Spinal cord (tissue), 10 donors: ENCODE results near the gene IGFN1. TPM values are rescaled to one million over a fixed set of nuclear protein-coding genes. Genes with fewer than 3 reads are reported as not detected.

Experiments used
- DNase-seq, 6 donors: peaks; one replicate each; pipeline versions ENCODE4 v3.0.0 to v3.0.0-alpha.2; 2013 to 2015; ENCODE audit warnings: low spot score in 6 of 6, low read depth in 4 of 6
- H3K27ac ChIP-seq: one replicate; pipeline ENCODE4 v1.5.1; 2013; ENCODE audit warnings: low read depth, low read length, control low read depth
- H3K27me3 ChIP-seq: one replicate; pipeline ENCODE4 v1.6.1; 2013; ENCODE audit warnings: low read length; ENCODE audit not compliant: control insufficient read depth, insufficient read depth
- H3K36me3 ChIP-seq: one replicate; pipeline ENCODE4 v1.6.1; 2013; ENCODE audit warnings: low read length; ENCODE audit not compliant: control insufficient read depth, insufficient read depth
- H3K4me1 ChIP-seq: one replicate; pipeline ENCODE4 v1.6.1; 2013; ENCODE audit warnings: low read length; ENCODE audit not compliant: control insufficient read depth, insufficient read depth
- H3K4me3 ChIP-seq: one replicate; pipeline ENCODE4 v1.5.1; 2013; ENCODE audit warnings: low read depth, low read length, control low read depth
- H3K9me3 ChIP-seq: one replicate; pipeline ENCODE4 v1.6.1; 2013; ENCODE audit warnings: low read length; ENCODE audit not compliant: control insufficient read depth, insufficient read depth
- WGBS: methylation state at CpG from one replicate; pipeline ENCODE4 v1.1.5; 2013; ENCODE audit warnings: missing lambda C conversion rate; ENCODE audit not compliant: insufficient coverage; 5-methylcytosine and 5-hydroxymethylcytosine counted together
- polyA plus RNA-seq, 2 donors: library from polyadenylated mRNA; unstranded; fragments of 120-200 nt; gene quantifications; one replicate each; pipeline ENCODE4 v1.2.1, GENCODE V29; 2013; ENCODE audit not compliant: insufficient read length in 2 of 2
- total RNA-seq, 2 donors: library from RNA; depleted of rRNA in 1 of 2; stranded (reverse); fragments of 120-200 nt in 1 of 2; fragments of >200 nt in 1 of 2; gene quantifications; one replicate each; pipeline versions ENCODE4 v1.2.3 to v1.2.4, GENCODE V29; 2013 to 2014
- donor health status: healthy.

IGFN1 gene
- total and polyA plus RNA-seq, 4 donors, result 2.0 to 10.4 (median 3.3) TPM

DNA sequence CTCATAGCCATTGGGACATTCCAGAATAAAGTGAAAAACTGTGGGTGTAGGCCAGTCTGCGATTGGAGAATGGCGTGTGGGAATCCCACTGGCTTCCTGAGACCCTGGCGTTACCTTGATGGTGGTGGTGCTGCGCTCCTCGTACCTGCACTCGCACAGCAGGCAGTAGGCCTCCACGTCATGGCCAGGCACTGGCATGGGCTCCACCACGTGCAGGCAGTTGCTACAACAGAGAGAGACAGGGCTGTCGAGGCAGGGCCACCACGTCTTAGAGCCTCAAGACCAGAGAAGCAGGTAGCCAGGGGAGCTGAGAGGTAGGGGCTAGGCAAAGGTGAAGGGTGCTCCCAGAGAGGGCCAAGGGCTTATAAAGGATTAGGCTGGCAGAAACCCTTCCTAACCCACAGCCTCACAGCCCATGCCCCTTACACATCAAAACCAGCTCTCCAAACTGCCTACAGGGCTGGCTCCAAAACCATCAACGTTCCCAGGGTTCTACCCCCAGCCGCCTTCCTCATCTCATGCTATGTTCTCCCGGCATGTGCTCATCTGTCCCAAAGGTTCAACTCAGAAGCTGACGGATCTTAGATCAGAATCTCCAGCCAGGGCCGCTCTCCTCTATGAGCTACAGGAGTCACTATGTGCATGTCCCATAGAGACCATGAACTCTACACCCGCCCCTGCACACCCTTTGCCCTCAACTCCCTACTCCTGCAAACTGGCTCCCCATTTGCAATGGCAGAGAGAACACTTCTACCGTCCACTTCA lies 43.8 kb upstream of the IGFN1 start:
- no peak for DNase-seq
- WGBS, result 88% methylated on average over 16 of the region's 17 CpGs

DNA sequence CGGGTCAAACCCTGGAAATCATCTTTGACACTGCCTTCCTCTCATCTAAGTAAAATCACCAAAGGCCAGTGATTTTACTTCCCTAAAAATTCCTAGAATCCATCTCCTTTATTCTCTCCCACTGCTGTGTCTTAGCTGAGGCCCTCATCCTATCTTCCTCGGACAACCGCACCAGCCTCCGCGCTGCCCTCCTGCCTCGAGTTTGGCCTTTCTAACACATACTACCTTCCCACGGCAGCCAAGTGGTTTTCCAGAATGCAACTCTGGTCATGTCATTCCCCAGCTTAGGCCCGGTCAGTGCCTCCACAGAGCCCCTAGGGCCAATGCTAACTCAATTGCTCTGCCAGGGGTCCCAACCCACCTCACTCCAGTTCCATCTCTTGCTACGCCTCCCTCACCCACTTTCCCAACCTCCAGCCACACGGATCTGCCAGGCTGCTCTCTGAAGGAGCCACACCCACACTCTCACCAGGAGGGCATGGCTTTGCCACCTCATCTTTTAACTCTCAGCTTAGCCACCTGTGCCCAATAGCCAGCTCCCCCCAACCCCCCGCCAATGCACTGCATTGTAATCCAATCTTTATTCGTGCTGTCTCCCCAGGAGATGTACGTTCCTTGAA lies 43.1 kb upstream of the IGFN1 start:
- H3K4me1 ChIP-seq, result peaks cover 3% of the 10 kb centered on the region
- no peak overlapping the region for H3K27ac ChIP-seq
- peaks cover 76% of the 10 kb centered on the region for H3K36me3 ChIP-seq
- H3K9me3 ChIP-seq, result no peaks in the 10 kb centered on the region
- WGBS, result 92% methylated on average over 13 of the region's 13 CpGs
- H3K27me3 ChIP-seq, result no peaks in the 10 kb centered on the region
- no peak overlapping the region for H3K4me3 ChIP-seq
- DNase-seq, result no peak

More for the DNA sequence above, 43.8 kb upstream of the IGFN1 start:
- Histone ChIP-seq H3K27me3 (no peaks in the 10 kb centered on the region), H3K4me3 (no peak overlapping the region), H3K27ac (no peak overlapping the region), H3K9me3 (no peaks in the 10 kb centered on the region), H3K36me3 (peaks cover 80% of the 10 kb centered on the region), H3K4me1 (peaks cover 5% of the 10 kb centered on the region)

DNA sequence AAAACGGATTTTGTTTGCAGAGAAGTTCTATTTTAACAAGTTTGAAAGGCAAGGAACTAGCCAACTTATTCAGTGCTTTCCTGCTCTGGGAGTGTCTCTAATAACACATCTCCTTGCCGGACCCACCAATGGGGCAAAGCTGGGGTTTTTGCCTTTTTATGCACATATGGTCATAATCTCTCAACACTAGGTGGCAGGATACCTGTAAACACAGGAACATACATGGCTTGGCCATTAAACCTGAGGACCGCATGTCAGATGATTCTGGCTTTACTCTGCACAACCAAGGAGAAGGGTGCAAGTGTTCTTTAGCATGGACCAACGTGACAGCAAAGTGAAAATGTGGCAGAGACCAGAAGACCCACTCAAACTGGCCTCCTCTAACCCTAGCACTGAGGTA lies 41.2 kb upstream of the IGFN1 start:
- H3K4me3 ChIP-seq, result no peak overlapping the region
- no peaks in the 10 kb centered on the region for H3K9me3 ChIP-seq
- peaks cover 5% of the 10 kb centered on the region for H3K4me1 ChIP-seq
- H3K36me3 ChIP-seq, result peaks cover 57% of the 10 kb centered on the region
- H3K27me3 ChIP-seq, result no peaks in the 10 kb centered on the region
- H3K27ac ChIP-seq, result no peak overlapping the region
- WGBS, result 97% methylated on average over 3 of the region's 4 CpGs
- peak in 1 of 6 donors; percentile 71 for DNase-seq

DNA sequence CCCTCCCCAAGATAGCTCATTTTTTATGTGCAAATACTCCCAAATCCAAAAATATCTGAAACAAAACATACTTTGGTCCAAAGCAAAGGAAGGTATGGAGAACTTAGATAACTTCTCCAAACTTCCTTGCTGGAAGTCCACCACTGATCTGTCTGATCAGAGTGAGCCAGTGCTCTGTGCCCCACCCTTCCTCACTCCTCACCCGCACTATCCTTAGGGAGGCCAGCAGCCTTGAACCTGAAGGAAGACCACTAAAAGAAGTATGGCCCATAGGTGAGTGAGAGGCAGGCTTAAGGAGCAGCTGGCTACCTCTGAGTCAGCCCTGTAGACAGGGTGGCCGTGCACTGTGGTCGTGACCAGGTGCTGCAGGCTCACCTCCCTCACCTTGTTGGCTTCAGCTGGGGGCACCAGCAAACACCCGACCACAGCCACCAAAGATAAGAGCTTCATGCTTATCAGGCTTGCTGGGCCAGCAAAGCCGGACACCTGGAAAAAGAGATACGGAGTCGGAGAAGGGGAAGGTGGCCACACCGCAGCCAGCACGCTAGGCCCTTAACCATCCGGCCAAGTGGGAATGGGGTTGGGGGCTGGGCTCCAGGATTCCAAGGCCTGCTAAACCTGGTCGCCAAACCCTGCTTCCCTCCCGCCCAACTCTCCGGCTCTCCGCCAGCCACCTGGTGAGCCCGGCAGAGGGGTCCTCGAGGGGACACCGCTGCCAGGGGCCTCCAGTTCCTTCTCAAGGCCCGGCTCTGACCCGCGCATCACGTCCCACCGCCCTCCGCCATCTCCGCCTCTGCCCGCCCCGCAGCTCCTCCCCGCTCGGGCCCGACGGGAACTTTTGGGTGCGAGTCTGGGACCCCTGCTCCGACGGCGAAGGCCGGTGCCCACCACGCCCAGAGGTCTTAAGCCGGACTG lies 36.9 kb upstream of the IGFN1 start:
- Histone ChIP-seq H3K4me1 (peaks cover 12% of the 10 kb centered on the region), H3K9me3 (no peaks in the 10 kb centered on the region), H3K4me3 (peak overlapping the region; percentile 82), H3K27me3 (no peaks in the 10 kb centered on the region), H3K27ac (no peak overlapping the region), H3K36me3 (peaks cover 18% of the 10 kb centered on the region)
- peak in 2 of 6 donors; percentile 28 to 39 for DNase-seq
- WGBS, result 0% methylated on average over 34 of the region's 37 CpGs

DNA sequence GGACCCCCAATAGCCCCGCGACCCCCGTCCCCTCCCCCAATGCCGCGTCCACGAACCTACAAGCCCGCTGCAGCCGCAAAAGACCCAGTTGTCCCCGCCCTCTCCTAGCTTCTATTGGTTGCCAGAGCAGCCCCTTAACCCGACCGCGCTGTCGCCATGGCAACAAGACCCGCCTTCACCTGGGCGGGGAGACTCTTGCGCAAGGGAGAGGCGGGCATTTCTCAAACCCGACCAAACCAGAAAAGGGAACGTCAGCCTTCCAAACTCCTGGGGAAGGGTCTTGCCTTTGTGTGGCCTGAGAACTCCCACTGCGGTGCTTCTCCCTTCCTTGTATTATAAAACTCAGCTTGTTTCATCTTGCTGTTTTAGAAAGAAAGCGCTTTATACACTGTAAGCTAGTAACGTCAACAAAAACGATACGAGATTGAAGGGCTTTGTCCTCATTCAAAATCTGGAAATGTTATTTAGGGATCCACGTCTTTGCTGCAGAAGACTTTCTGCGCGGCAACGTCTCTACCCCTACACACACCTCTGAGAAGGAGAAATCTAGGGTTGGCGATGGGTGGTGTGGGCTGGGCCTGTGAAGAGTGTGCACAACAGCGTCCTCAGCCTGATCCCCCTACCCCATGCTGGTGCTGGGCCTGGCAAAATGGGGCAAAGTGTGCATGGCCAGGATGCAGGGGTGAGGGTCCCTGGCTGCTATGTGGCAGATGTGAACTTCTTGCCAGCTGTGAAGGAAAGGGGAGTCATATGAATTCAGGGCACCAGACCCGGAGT lies 36.0 kb upstream of the IGFN1 start, which contains the start of gene TMEM9:
TMEM9 (minus strand) TSS at position 86 of the 777 bp plus-strand sequence. CDS start 551 bp downstream, outside the sequence.
- WGBS, result under 1% methylated on average over 23 of the region's 31 CpGs

DNA sequence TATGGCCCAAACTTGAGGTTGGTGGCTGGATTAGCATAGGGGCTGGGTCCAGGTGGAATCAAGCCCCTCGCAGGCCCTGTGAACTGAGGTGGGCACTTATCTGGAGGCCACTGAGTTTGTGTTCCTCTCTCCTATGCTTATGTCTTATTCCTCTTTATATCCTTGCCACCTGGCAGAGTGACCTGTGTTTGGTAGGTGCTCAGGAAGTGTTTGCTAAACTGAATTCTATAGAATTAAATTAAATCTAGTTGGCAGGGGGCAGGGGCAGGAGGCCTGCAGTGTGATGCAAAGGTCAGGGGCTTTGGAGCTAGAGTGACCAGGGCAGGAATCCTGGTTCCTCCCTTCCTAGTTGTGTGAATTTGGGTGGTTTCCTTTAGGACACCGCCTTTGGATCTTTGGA lies 35.3 kb upstream of the IGFN1 start:
- H3K9me3 ChIP-seq, result no peaks in the 10 kb centered on the region
- DNase-seq, result no peak
- no CpG with 5 or more reads among the region's 2 CpGs for WGBS
- no peak overlapping the region for H3K27ac ChIP-seq
- H3K27me3 ChIP-seq, result no peaks in the 10 kb centered on the region
- H3K36me3 ChIP-seq, result peaks cover 10% of the 10 kb centered on the region
- H3K4me1 ChIP-seq, result peaks cover 12% of the 10 kb centered on the region
- no peak overlapping the region for H3K4me3 ChIP-seq

More for the DNA sequence above, 36.0 kb upstream of the IGFN1 start, which contains the start of gene TMEM9:
- Histone ChIP-seq H3K9me3 (no peaks in the 10 kb centered on the region), H3K4me1 (peaks cover 12% of the 10 kb centered on the region), H3K27ac (peak within 1 kb of the TSS; percentile 34), H3K27me3 (no peaks in the 10 kb centered on the region), H3K36me3 (peaks cover 13% of the 10 kb centered on the region), H3K4me3 (peak within 1 kb of the TSS; percentile 82)
- DNase-seq, result peak; percentile 97 to 100 (median 98)

DNA sequence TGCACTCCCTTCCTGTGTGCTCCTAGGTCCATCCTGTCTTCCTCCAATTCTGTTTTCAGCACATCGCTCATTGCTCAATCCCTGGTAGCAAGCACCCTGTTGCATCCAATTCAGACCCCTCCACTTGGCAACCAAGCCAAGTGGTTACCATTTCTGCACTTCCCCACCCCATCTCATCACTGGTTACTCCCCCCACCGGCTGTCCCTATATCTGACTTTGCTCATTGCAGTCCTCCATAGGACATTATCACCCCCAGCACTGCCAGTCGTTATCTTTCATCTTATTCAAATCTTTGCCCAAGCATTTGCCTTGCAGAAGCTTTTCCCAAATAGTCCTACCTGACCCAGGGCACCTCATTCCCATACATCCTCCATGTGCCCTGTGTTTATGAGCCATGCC lies 34.3 kb upstream of the IGFN1 start:
- no peaks in the 10 kb centered on the region for H3K27me3 ChIP-seq
- 82% methylated on average over 3 of the region's 3 CpGs for WGBS
- peaks cover 6% of the 10 kb centered on the region for H3K36me3 ChIP-seq
- H3K4me1 ChIP-seq, result peaks cover 12% of the 10 kb centered on the region
- no peaks in the 10 kb centered on the region for H3K9me3 ChIP-seq
- H3K27ac ChIP-seq, result no peak overlapping the region
- no peak overlapping the region for H3K4me3 ChIP-seq
- no peak for DNase-seq

DNA sequence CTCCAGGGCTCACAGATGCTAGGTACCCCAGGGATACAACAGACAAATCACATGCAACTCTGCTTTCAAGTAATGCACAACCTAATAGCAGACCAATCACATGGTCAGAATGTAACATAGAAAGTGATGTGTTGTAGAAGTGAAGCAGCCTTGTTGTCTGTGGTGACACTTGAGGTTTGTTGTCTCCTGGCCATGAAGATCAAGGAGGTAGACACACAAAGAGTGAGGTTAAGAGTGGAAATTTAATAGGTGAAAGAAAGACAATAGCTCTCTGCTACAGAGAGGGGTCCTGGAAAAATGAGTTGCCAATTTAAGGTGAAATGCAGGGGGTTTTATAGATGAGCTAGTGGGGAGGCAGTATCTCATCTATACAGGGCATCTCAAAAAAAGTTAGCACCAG lies 33.8 kb upstream of the IGFN1 start:
- Histone ChIP-seq H3K9me3 (no peaks in the 10 kb centered on the region), H3K27ac (no peak overlapping the region), H3K4me3 (no peak overlapping the region), H3K36me3 (peaks cover 3% of the 10 kb centered on the region), H3K27me3 (no peaks in the 10 kb centered on the region), H3K4me1 (peaks cover 12% of the 10 kb centered on the region)
- DNase-seq, result no peak

DNA sequence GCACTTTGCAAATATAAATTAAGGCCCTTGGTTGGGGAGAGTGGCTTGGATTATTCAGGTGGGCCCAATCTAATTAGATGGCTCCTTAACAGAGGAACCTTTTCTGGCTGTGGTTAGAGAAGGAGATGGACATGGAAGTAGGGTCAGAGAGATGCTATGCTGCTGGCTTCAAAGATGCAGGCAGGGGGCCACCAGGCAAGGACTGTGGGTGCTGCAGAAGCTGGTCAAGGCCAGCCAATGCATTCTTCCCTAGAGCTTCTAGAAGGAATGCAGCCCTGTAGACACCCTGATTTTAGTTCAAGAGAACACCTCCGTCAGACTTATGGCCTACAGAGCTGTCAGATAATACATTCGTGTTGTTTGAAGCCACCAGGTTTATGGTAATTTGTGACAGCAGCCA lies 32.7 kb upstream of the IGFN1 start:
- Histone ChIP-seq H3K36me3 (no peaks in the 10 kb centered on the region), H3K4me3 (no peak overlapping the region), H3K9me3 (no peaks in the 10 kb centered on the region), H3K4me1 (peaks cover 12% of the 10 kb centered on the region), H3K27me3 (no peaks in the 10 kb centered on the region), H3K27ac (no peak overlapping the region)
- 83% methylated on average over 1 of the region's 2 CpGs for WGBS
- no peak for DNase-seq
